Measurements from ENCODE around the gene CHMP5. TPM values are rescaled to one million over a fixed set of nuclear protein-coding genes. Genes with fewer than 3 reads are reported as not detected.

Gene CHMP5
- total RNA-seq, 1 donor from 2014 or later, result 77.7 TPM

GRCh38 chr9:33232815-33233214, 32.0 kb upstream of the CHMP5 start:
- Mint-ChIP-seq H3K27ac (no peak overlapping the region), H3K27me3 (peaks cover 7% of the 10 kb centered on the region), H3K4me1 (no peaks in the 10 kb centered on the region), H3K9me3 (no peaks in the 10 kb centered on the region), H3K36me3 (ENCODE audit: low read depth) (no peaks in the 10 kb centered on the region), H3K4me3 (no peak overlapping the region)
- intact Hi-C loops (cut with micrococcal nuclease), result no loop called here
- no peak for DNase-seq

DNA sequence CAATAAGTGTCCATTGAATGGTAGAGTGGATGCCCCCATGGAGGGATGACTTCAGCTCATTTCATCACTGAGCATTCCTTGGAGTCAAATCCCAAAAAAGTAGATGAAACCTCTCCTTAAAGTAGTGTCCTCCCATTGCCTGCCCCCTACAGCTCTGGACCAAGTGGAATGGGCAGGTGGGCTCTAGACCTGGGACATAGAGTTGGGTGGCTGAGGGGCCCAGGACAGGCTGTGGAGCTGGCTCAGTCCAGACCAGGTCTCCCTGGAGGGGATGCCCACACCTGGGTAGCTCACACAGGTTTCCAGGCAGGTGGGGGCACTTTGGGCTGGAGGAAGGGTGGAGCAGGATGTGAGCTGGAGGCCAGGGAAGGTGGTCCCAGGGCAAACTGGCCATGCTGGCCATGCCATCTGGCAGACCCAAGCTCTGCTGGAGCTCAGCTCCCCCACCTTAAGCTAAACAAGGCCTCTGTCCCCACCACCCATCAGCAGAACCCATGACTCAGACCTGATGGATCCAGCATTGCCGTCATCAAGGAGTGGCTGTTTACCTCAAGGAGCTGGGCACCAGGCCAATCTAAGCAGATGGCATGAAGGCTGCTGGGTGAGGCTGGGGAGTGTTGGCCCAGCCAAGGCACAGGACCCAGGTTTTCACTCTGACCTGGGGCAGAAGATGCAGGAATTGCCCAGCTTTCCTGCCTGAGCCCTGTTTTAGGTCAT, 31.1 kb upstream of the CHMP5 start:
- no peaks in the 10 kb centered on the region for H3K36me3 Mint-ChIP-seq (ENCODE audit: low read depth)
- no peak for DNase-seq
- no peak overlapping the region for H3K27ac Mint-ChIP-seq
- no peaks in the 10 kb centered on the region for H3K9me3 Mint-ChIP-seq
- peaks cover 7% of the 10 kb centered on the region for H3K27me3 Mint-ChIP-seq
- no peak overlapping the region for H3K4me3 Mint-ChIP-seq
- H3K4me1 Mint-ChIP-seq, result no peaks in the 10 kb centered on the region
- intact Hi-C loops (cut with micrococcal nuclease), result no loop called here

GRCh38 chr9:33234511-33235467, 30.1 kb upstream of the CHMP5 start:
- no peak overlapping the region for H3K4me3 Mint-ChIP-seq
- H3K27ac Mint-ChIP-seq, result peak overlapping the region; percentile 1
- no peaks in the 10 kb centered on the region for H3K9me3 Mint-ChIP-seq
- H3K36me3 Mint-ChIP-seq (ENCODE audit: low read depth), result no peaks in the 10 kb centered on the region
- intact Hi-C loops (cut with micrococcal nuclease), result no loop called here
- H3K4me1 Mint-ChIP-seq, result peaks cover 1% of the 10 kb centered on the region
- DNase-seq, result no peak
- H3K27me3 Mint-ChIP-seq, result peaks cover 7% of the 10 kb centered on the region

- no peaks in the 10 kb centered on the region for H3K36me3 Mint-ChIP-seq (ENCODE audit: low read depth)
- no peak overlapping the region for H3K27ac Mint-ChIP-seq
- no peaks in the 10 kb centered on the region for H3K9me3 Mint-ChIP-seq
- intact Hi-C loops (cut with micrococcal nuclease), result no loop called here
- peaks cover 2% of the 10 kb centered on the region for H3K4me1 Mint-ChIP-seq
- no peak overlapping the region for H3K4me3 Mint-ChIP-seq
- peaks cover 7% of the 10 kb centered on the region for H3K27me3 Mint-ChIP-seq
- no peak for DNase-seq
Measured at GRCh38 chr9:33236571-33236970, 28.3 kb upstream of the CHMP5 start.

GRCh38 chr9:33239921-33240320, 24.9 kb upstream of the CHMP5 start, which contains the start of gene SPINK4:
Gene SPINK4, plus strand, starts transcription at chr9:33240167. Its CDS starts 42 bp downstream, at chr9:33240209.
- H3K4me3 Mint-ChIP-seq, result no peak within 1 kb of the TSS
- H3K4me1 Mint-ChIP-seq, result peaks cover 9% of the 10 kb centered on the region
- no peak for DNase-seq
- no peaks in the 10 kb centered on the region for H3K36me3 Mint-ChIP-seq (ENCODE audit: low read depth)
- no peak within 1 kb of the TSS for H3K27ac Mint-ChIP-seq
- intact Hi-C loops (cut with micrococcal nuclease), result no loop called here
- H3K27me3 Mint-ChIP-seq, result peaks cover 3% of the 10 kb centered on the region
- no peaks in the 10 kb centered on the region for H3K9me3 Mint-ChIP-seq

DNA sequence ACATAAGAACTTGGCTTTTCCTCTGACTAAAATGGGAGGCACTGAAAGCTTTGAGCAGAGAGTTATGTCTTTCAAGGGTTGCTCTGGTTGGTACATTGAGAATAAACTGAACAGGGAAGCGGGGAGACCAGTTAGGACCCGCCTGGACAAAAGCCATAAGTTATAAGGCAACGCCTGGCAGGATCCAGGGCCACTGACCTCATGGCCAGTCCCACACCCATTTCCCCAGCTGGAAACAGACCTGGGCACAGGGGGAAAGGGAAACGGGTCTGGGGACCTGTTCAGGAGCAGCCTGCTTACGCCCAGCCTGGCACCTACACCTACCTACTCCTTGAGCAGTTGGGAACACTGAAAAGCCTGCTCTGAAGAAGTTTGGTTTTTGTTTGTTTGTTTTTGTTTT, 23.6 kb upstream of the CHMP5 start:
- Mint-ChIP-seq H3K27me3 (no peaks in the 10 kb centered on the region), H3K9me3 (no peaks in the 10 kb centered on the region), H3K36me3 (ENCODE audit: low read depth) (no peaks in the 10 kb centered on the region), H3K4me1 (peaks cover 9% of the 10 kb centered on the region), H3K4me3 (no peak overlapping the region), H3K27ac (no peak overlapping the region)
- intact Hi-C loops (cut with micrococcal nuclease), result no loop called here
- no peak for DNase-seq

- no peak for DNase-seq
- H3K4me1 Mint-ChIP-seq, result peaks cover 9% of the 10 kb centered on the region
- no peak overlapping the region for H3K4me3 Mint-ChIP-seq
- H3K36me3 Mint-ChIP-seq (ENCODE audit: low read depth), result peaks cover 3% of the 10 kb centered on the region
- no peak overlapping the region for H3K27ac Mint-ChIP-seq
- no peaks in the 10 kb centered on the region for H3K27me3 Mint-ChIP-seq
- no peaks in the 10 kb centered on the region for H3K9me3 Mint-ChIP-seq
- intact Hi-C loops (cut with micrococcal nuclease), result no loop called here
Measured at GRCh38 chr9:33242609-33243134, 22.2 kb upstream of the CHMP5 start.

- H3K36me3 Mint-ChIP-seq (ENCODE audit: low read depth), result peaks cover 10% of the 10 kb centered on the region
- intact Hi-C loops (cut with micrococcal nuclease), result no loop called here
- H3K27me3 Mint-ChIP-seq, result no peaks in the 10 kb centered on the region
Measured at GRCh38 chr9:33244137-33244784, 20.6 kb upstream of the CHMP5 start.

DNA sequence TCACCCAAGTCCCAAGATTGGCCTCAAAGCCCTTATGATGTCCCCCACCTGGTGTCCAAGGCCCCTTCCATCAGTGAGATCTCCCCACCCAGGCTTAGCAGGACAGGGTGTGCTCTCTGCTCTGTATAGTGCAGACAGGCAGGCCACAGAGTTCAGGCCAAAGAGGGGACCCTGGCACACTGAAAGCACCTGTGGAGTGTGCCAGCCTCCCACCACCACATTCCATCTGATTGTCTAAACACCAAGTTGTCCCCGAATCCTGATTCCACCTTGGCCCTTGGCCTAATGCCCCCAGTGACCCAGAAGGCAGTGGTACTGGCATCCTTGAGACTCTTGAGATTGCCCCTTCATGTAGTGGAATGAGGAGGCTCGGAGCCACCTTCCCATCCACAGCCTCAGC, 19.5 kb upstream of the CHMP5 start:
- Mint-ChIP-seq H3K27ac (no peak overlapping the region), H3K36me3 (ENCODE audit: low read depth) (peaks cover 10% of the 10 kb centered on the region), H3K9me3 (no peaks in the 10 kb centered on the region), H3K4me3 (no peak overlapping the region), H3K27me3 (no peaks in the 10 kb centered on the region), H3K4me1 (peaks cover 9% of the 10 kb centered on the region)
- intact Hi-C loops (cut with micrococcal nuclease), result no loop called here
- DNase-seq, result no peak

More at GRCh38 chr9:33244137-33244784, 20.6 kb upstream of the CHMP5 start:
- H3K27ac Mint-ChIP-seq, result no peak overlapping the region
- H3K4me1 Mint-ChIP-seq, result peaks cover 9% of the 10 kb centered on the region
- H3K4me3 Mint-ChIP-seq, result no peak overlapping the region
- no peaks in the 10 kb centered on the region for H3K9me3 Mint-ChIP-seq
- DNase-seq, result no peak

- intact Hi-C loops (cut with micrococcal nuclease), result no loop called here
- H3K27ac Mint-ChIP-seq, result no peak overlapping the region
Measured at GRCh38 chr9:33246269-33246860, 18.5 kb upstream of the CHMP5 start.

GRCh38 chr9:33248606-33249005, 16.2 kb upstream of the CHMP5 start:
- no peaks in the 10 kb centered on the region for H3K27me3 Mint-ChIP-seq
- peaks cover 24% of the 10 kb centered on the region for H3K36me3 Mint-ChIP-seq (ENCODE audit: low read depth)
- no peak overlapping the region for H3K27ac Mint-ChIP-seq
- H3K9me3 Mint-ChIP-seq, result no peaks in the 10 kb centered on the region
- peaks cover 6% of the 10 kb centered on the region for H3K4me1 Mint-ChIP-seq
- no peak overlapping the region for H3K4me3 Mint-ChIP-seq
- DNase-seq, result no peak
- intact Hi-C loops (cut with micrococcal nuclease), result no loop called here

More at GRCh38 chr9:33246269-33246860, 18.5 kb upstream of the CHMP5 start:
- Mint-ChIP-seq H3K36me3 (ENCODE audit: low read depth) (peaks cover 12% of the 10 kb centered on the region), H3K9me3 (no peaks in the 10 kb centered on the region), H3K4me3 (no peak overlapping the region), H3K27me3 (no peaks in the 10 kb centered on the region), H3K4me1 (peaks cover 9% of the 10 kb centered on the region)
- no peak for DNase-seq

DNA sequence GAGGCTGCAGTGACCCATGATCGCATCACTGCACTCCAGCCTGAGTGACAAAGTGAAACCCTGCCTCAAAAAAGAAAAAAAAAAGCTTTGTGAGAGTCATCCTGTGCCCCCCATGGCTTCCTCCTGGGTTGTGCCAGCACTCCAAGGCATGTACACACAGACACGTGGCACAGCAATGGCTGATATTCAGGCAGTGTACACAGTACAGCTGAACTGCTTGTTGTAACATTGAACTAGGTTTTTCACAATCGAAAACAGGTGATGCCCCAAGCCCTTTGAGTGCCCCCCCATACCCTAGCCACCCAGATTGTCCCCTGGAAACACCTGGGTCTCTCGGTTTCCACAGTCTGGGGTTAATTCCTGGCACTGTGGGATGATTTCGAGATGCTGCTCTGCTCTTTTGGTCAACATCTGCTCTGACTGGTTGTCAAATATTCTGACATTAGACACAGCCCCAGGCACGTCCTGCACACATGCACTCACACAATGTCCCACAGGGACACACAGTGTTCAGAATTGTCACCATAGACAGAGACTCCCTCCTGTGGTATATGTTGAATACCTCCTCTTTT, 15.7 kb upstream of the CHMP5 start:
- Mint-ChIP-seq H3K9me3 (no peaks in the 10 kb centered on the region), H3K4me1 (peaks cover 2% of the 10 kb centered on the region), H3K4me3 (no peak overlapping the region), H3K27ac (no peak overlapping the region), H3K36me3 (ENCODE audit: low read depth) (peaks cover 27% of the 10 kb centered on the region), H3K27me3 (no peaks in the 10 kb centered on the region)
- intact Hi-C loops (cut with micrococcal nuclease), result no loop called here
- no peak for DNase-seq

DNA sequence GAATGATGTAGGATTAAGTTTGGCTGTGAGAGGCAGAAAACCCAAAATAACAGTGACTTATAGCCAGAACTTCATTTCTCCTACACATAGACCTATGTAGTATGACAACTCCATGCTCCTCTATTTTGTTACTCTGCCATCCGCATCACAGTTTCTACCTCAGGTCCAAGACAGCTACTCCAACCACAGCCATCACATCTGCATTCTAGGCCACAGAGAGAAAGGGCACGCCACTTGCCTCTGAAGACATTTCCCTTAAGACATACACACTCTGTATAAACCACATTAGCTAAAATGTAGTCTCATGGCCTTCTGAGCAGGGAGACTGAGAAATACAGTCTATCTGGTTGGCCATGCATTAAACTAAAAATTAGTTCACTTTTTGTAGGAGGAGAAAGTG, 14.9 kb upstream of the CHMP5 start:
- Mint-ChIP-seq H3K36me3 (ENCODE audit: low read depth) (peaks cover 34% of the 10 kb centered on the region), H3K4me1 (peaks cover 2% of the 10 kb centered on the region), H3K27ac (peak overlapping the region; percentile 14), H3K9me3 (no peaks in the 10 kb centered on the region), H3K4me3 (no peak overlapping the region), H3K27me3 (no peaks in the 10 kb centered on the region)
- intact Hi-C loops (cut with micrococcal nuclease), result no loop called here
- DNase-seq, result no peak

All from activated CD4-positive, alpha-beta T cell treated with anti-CD3 and anti-CD28 coated beads, Interleukin-2, amount 10 ng/mL, durations not matched to agents 24 days and 14 days (primary cell).